DMS53 (cell line): ENCODE measurements around the gene DMD.
"Not testable (repeated sequence)": the region's sequence is repeated elsewhere in the genome, so short reads cannot be mapped to it uniquely, and the experiment has no call there.

Experiments used
- DNase-seq: peaks from one replicate; lab custom pipeline; 2025; lab: John Stamatoyannopoulos, UW

DMD gene

DNA sequence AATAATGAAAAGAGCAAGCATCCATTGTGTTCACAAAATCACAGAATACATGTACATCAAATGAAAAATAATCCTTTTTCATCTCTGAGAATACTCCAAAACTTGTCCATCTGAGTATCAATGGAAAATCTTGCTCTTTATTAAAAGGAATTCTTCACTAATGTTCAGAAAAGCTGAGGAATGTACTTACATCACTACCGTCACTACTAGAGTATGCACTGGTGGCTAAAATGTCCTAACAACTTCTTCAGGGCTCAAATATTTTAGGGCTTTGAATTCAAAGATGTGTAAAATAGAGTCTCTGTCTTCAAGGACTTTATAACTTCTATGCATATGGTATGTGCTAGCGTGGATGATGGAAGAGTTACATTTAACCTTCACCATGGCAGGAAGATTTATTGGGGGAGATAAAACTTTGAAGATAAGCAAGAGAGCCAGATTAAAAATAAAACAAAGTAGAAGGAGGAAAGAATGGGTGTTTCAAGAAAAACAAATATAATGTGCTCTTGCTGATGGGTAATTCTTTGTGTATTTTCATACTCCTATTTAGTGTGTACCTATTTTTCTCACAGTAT lies 55.1 kb downstream of the DMD start:
- DNase-seq: no peak

- DNase-seq: no peak
These were observed 61.8 kb downstream of the DMD start for GRCh38 chrX:33149580-33149979.

- DNase-seq: no peak
These were observed 62.3 kb downstream of the DMD start for GRCh38 chrX:33149085-33149484.

DNA sequence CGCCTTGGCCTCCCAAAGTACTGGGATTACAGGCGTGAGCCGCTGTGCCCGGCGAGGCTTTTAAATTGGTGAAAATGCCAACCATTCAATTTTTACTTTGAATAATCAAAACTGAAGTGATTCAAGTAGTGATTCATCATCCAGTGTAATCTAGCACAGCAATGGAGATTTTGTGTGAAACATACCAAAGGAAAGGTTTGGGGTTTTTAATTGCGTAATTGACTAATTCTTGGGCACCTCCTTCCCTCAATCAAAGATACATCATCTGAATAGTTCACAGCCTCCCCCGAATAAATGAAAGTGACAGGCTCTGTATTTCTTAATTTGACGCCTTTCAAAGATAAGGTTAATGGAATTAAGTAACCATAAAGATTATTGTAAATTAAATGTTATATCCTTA lies 69.0 kb downstream of the DMD start:
- DNase-seq: no peak

DNA sequence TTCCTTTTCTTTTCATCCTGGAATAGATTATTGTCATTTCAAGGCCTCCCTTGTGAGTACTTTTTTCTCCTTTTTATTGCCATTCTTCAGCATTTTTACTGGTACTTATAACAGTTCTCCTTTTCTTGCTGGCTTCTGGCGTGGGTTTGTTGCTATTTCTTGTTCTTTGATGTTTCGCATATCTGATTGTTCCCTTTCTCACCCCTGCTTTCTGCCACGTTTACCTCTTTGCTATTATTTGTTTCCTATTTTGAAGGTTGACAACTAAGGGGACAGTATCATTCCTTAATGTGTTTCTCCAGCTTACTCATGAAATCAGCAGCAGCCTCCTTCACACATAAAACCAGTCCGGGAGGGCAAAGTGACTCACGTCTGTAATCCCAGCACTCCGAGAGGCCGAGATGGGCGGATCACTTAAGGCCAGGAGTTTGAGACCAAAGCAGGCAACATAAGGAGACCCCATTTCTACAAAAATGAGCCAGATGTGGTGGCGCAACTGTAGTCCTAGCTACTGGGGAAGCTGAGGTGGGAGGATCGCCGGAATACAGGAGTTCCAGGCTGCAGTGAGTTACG lies 72.6 kb downstream of the DMD start:
- DNase-seq: no peak

DNA sequence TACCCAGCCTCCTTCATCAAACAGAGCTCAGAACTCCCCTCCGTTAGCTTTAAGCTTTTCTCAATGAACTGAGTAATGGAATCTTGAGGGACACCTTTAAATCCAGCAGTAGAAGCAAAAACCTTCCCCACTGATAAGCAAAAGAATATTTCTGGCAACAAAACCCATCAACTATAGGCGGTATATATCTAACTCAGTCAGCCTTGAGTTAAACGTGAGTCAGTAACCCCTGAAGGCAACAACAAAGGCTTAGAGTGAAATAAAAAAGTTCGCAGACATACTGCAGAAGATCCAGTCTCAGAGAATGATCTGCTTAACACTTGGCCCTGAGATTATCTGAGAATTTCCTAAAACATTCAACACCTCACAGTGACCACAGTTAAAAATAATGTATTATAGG lies 77.2 kb downstream of the DMD start:
- DNase-seq: no peak

DNA sequence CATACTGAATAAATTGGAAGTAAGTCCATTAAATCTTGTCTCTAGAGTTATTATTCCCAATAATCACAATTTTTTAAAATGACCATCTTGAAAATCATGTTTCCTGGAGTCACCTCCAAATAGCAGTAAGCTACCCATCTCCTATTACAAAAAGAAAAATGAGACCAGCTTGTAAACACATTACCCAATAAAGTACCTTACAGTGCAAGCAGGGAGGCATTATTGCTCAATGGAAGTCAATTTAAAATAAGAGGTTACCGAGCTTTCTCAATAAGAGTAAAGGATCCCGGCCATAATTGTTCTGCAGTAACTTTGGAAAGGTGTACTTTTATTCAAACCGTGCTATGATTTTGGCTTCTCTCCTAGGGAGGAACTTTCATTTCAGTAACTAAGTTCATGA lies 78.0 kb downstream of the DMD start:
- DNase-seq: no peak

- DNase-seq: no peak
These were observed 78.8 kb downstream of the DMD start for GRCh38 chrX:33132569-33132968.

- no peak for DNase-seq
These were observed 81.7 kb downstream of the DMD start for GRCh38 chrX:33129607-33130006.

DNA sequence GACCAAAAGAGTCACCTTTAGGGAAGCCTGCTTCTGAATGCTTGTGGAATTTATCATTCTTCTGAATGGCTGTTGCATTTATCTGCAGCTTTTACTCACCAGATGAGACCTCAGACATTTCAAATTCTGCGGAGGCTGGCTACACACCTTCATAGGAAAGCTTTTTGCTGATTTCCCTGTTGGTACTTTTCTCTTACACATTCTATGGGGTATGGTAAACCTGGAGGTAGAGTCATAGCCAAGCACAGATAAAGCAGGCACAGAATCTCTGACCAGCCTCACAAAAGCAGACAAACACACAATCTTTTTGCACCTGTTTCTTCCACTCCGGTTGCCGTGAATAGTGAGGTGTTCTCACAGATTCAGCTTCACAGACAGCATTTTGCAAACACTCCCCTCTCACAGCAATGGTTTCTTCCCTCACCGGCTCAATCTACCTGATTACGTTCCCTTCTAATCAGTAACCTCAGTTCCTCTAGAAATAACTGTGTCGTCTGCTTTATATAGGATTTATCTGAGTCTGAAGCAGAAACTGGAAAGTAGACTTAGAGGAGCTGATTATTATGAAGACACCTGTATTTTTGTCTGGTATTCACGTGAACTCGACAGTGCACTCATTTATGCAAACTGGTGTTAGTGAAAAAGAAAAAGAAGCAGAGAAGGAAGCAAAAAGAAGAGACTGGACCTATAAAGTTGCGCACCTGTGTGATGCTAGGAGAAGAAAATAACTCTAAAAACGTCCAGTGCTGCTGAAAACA lies 83.1 kb downstream of the DMD start:
- peak; percentile 58 for DNase-seq

- peak; percentile 11 for DNase-seq
These were observed 84.9 kb downstream of the DMD start for GRCh38 chrX:33126469-33126868.

DNA sequence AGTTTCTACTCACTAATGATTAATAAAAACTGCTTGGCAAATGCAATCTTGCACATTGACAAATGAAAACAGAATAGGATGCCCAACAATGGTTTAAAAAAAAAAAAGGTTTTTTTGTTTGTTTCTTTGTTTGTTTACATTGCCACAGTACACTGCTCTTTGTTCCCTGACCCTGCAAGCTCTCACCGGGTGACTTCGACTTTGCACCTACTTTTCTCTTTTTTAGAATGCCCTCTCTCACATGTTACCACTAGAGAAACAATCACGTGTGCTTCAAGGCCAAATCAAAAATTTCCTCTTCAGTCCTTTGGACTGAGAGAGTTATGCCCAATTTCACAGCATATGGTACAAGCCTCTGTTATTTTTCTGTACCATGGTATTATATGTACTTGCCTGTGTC lies 101.5 kb downstream of the DMD start:
- no peak for DNase-seq

GRCh38 chrX:33106737-33107136 lies 104.6 kb downstream of the DMD start:
- DNase-seq: no peak

DNA sequence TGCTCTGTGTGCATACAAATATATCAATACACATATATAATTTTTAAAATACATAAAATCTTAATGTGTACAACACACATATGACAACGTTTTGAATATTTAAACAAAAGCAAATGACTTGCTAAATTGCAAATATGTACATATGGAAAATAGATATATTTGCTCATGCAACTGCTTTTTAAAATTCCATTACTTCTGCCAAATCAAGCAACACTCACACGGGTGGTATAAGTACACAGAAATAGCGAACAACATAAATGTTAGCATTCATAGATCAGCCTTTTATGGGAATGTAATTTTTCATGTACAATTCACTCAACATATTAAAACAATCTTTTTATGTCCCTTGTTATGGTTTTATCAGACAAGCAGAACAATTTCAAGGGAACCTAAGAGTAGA lies 116.3 kb downstream of the DMD start:
- no peak for DNase-seq

- DNase-seq: no peak
These were observed 123.9 kb downstream of the DMD start for GRCh38 chrX:33087411-33087810.

- DNase-seq: no peak
These were observed 124.5 kb downstream of the DMD start for GRCh38 chrX:33086886-33087285.

DNA sequence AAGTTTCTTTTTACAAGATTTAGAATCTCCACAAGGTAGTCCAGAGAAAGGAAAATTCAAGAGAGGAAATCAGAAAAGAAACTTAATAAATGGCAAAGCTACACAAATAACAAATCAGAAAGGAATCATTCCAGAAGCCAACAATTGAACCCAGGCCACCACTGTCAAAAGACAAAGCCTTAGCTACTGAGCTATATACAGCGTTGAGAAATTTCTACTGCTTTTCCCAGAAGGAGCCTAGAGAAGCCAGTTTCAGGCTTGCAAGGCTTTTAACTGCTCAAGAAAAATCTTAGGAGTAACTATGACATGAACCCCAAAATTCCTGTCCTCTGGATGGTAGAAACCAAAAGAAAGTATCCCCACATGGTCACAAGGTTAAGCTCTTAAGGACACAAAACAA lies 129.0 kb downstream of the DMD start:
- no peak for DNase-seq

- DNase-seq: no peak
These were observed 133.1 kb downstream of the DMD start for GRCh38 chrX:33078273-33078672.

GRCh38 chrX:33073660-33074059 lies 137.7 kb downstream of the DMD start:
- DNase-seq: not testable (repeated sequence)

DNA sequence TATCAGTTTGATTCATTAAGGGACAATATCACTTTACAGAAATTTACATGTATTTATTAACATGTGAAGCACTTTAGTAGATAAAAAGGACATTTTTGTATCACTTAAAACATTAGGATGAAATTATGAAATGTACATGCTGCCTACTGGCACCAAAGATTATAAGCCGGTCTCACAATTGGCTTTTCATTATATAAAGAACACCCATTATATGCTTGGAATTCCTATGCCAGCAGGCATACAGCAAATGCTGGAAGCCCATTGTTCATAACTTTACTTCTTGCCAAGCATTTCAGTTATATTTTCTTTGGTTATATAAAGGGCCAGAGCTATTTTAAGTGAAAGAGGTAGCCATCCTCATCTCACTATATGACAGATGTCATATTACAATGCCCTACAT lies 145.9 kb downstream of the DMD start:
- DNase-seq: no peak

GRCh38 chrX:33062041-33062440 lies 149.3 kb downstream of the DMD start:
- DNase-seq: no peak

GRCh38 chrX:33053001-33053400 lies 158.3 kb downstream of the DMD start:
- DNase-seq: no peak

DNA sequence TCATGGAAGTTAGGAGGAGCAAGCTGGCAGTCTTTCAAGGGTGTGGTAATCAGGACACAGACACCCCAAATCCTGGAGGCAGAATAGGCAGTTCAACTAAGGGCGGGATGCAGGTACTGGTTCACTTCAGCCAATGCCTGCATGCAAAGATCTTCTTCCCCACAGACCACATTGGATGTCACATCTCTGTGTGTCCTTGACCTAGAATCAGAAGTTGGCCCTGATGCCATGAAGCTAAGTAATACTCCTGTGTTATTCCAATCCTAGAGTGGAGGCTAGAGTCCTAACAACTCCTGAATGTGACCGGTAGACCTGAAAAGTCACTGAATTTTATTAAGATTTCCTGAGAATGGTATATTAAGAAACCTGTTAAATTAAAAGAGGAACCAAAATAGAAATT lies 165.5 kb downstream of the DMD start:
- no peak for DNase-seq

- DNase-seq: peak; percentile 57
These were observed 166.1 kb downstream of the DMD start for GRCh38 chrX:33045245-33045644.
